Upper lobe of left lung (tissue), 6 donors: ENCODE measurements around the gene BCL7C. TPM values are rescaled to one million over a fixed set of nuclear protein-coding genes. Genes with fewer than 3 reads are reported as not detected.

Experiments used
- ATAC-seq, 2 donors: fragments of 200-7000 bp; cut with Tn5 transposase; one replicate each; pipeline ENCODE4 v1.9.1; 2022; ENCODE audit warnings: mild to moderate bottlenecking in 2 of 2, moderate library complexity in 2 of 2; ENCODE audit not compliant: low FRiP score in 2 of 2
- DNase-seq, 2 donors: peaks; one replicate each; pipeline ENCODE4 v3.0.0-alpha.2; 2019 to 2020
- H3K27ac ChIP-seq, 4 donors: fragments of 200-600 bp; sonication (generic); one replicate each; pipeline ENCODE4 v1.5.1; 2016 to 2019
- H3K27me3 ChIP-seq, 4 donors: fragments of 200-600 bp; sonication (generic); one replicate each; pipeline ENCODE4 v1.5.1; 2017 to 2019
- H3K36me3 ChIP-seq, 4 donors: fragments of 200-600 bp; sonication (generic); one replicate each; pipeline ENCODE4 v1.5.1; 2016 to 2019
- H3K4me1 ChIP-seq, 4 donors: fragments of 200-600 bp; sonication (generic); one replicate each; pipeline ENCODE4 v1.5.1; 2018 to 2019
- H3K4me3 ChIP-seq, 4 donors: fragments of 200-600 bp; sonication (generic); one replicate each; pipeline ENCODE4 v1.5.1; 2017 to 2019; ENCODE audit warnings: mild to moderate bottlenecking in 2 of 4, moderate library complexity in 1 of 4
- H3K9me3 ChIP-seq, 4 donors: fragments of 200-600 bp; sonication (generic); one replicate each; pipeline ENCODE4 v1.5.1; 2018 to 2019
- CTCF ChIP-seq, 6 experiments: fragments of 450-650 bp in 4 of 6; fragments of 200-600 bp in 2 of 6; sonication (generic) in 2 of 6; IDR thresholded peaks; one replicate each; pipeline ENCODE4 v1.5.1; 2016 to 2019; ENCODE audit warnings: antibody characterized with exemption in 6 of 6
- EP300 ChIP-seq, 4 donors: sonication (generic); formaldehyde crosslinking; IDR thresholded peaks; one replicate each; pipeline ENCODE4 v1.5.1; 2017; ENCODE audit warnings: antibody characterized with exemption in 4 of 4, control low read depth in 2 of 4
- POLR2A ChIP-seq, 4 donors: fragments of 450-650 bp; IDR thresholded peaks; one replicate each; pipeline ENCODE4 v1.5.1; 2016 to 2017; ENCODE audit warnings: antibody characterized with exemption in 4 of 4, mild to moderate bottlenecking in 2 of 4
- POLR2AphosphoS5 ChIP-seq, 2 donors: sonication (generic); formaldehyde crosslinking; IDR thresholded peaks; one replicate each; pipeline ENCODE4 v1.5.1; 2017; ENCODE audit warnings: antibody characterized with exemption in 2 of 2
- whole genome bisulfite sequencing, 2 donors: methylation state at CpG; one replicate each; pipeline ENCODE4 v1.1.5; 2017 to 2018; 5-methylcytosine and 5-hydroxymethylcytosine counted together
- total RNA-seq, 6 donors: library from RNA; depleted of rRNA in 4 of 6; stranded (reverse); fragments of >200 nt in 4 of 6; gene quantifications; one replicate each; pipeline versions ENCODE4 v1.1.0 to v1.2.1, GENCODE V29; 2016 to 2021
- donor health status: DM: no; HTN: no; CAD: no; lungs with moderate emphysema.
- donor health status: DM: no; HTN: yes; CAD: no; lungs with severe emphysema.

Gene BCL7C
- total RNA-seq, 6 donors from 2014 or later: 15.7 to 32.8 (median 28.2) TPM

DNA sequence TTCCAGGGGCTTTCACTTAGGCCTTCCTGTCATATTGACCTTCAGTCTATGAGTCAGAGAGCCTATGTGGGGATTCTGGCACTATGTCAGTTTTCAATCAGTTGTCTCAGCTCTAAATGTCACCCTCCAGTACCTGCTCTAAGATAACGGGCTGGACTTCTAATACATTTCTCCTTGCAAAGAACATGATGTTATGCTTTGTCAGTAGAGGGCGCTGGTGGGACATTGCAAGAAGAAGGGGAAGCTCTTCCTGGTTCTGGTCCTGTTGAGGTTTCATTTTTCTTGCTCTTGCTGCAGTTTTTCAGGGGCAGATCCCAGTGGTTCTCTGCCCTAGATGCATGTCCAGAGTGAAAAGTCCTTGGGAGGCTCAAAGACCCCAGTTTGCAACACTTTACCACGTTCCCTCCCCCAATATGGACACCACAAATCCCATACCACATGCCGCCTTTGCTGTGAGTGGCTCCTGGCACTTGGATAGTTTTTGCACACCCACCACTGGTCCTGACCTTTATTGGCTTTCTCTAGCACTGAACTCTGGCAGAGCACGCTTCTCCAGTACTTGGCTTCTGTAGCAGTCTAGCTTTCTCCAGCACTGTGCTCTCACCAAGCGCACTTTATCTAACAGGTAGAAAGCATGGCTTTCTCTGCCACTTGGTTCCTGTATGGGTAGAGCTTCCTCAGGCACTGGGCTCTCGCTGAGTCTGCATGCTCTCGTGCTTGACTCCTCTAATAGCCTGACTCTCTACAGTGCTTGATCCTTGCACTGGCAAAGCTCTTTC is 49.0 kb downstream of the BCL7C start:
- peak overlapping the region in 3 of 4 donors; percentile 23 to 33 (median 33) for H3K4me3 ChIP-seq
- WGBS, 2 donors: 31 to 42% methylated on average over 7 to 8 of the region's 8 CpGs
- no peaks in the 10 kb centered on the region for H3K9me3 ChIP-seq
- no peaks in the 10 kb centered on the region for H3K36me3 ChIP-seq
- H3K4me1 ChIP-seq: peaks cover 0 to 12% (median 8%) of the 10 kb centered on the region in 4 donors
- DNase-seq (peak in 1 of 2 donors; percentile 70), ATAC-seq (peak; percentile 89 to 91)
- peak overlapping the region in 2 of 4 donors; percentile 20 to 70 for H3K27ac ChIP-seq
- TF ChIP-seq EP300 (IDR thresholded peaks at IDR 0.05) (no peak), CTCF (IDR thresholded peaks at IDR 0.05) (peak; percentile 69 to 88 (median 83))
- H3K27me3 ChIP-seq: no peaks in the 10 kb centered on the region

- Histone ChIP-seq H3K4me3 (no peak overlapping the region), H3K9me3 (no peaks in the 10 kb centered on the region), H3K4me1 (peaks cover 0 to 17% (median 9%) of the 10 kb centered on the region in 4 donors), H3K36me3 (no peaks in the 10 kb centered on the region), H3K27me3 (no peaks in the 10 kb centered on the region), H3K27ac (no peak overlapping the region)
- ATAC-seq: no peak
- 84 to 89% methylated on average over 1 of the region's 1 CpG for WGBS, 2 donors
- no peak for TF ChIP-seq POLR2A (IDR thresholded peaks at IDR 0.05)
- no peak for TF ChIP-seq EP300 (IDR thresholded peaks at IDR 0.05)
- no peak for TF ChIP-seq CTCF (IDR thresholded peaks at IDR 0.05)
- no peak for TF ChIP-seq POLR2AphosphoS5 (IDR thresholded peaks at IDR 0.05)
- no peak for DNase-seq
Measured at GRCh38 chr16:30844346-30844670, 49.6 kb downstream of the BCL7C start.

DNA sequence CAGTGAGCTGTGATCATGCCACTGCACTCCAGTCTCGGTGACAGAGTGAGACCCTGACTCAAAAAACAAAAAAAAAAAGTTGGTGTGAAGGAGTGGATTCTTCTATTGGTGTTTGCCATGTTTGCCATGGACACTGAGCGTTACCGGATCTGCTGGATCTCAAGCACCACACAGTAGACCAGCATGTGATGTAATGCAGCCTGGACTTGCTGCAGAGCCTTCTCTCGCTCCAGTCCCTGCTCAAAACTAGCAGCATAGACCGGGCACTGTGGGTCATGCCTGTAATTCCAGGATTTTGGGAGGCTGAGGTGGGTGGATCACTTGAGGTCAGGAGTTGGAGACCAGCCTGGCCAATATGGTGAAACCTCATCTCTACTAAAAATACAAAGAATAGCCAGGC is 50.4 kb downstream of the BCL7C start:
- H3K4me1 ChIP-seq: peaks cover 0 to 17% (median 11%) of the 10 kb centered on the region in 4 donors
- no peak overlapping the region for H3K4me3 ChIP-seq
- DNase-seq (no peak), ATAC-seq (no peak)
- no peak overlapping the region for H3K27ac ChIP-seq
- no peaks in the 10 kb centered on the region for H3K9me3 ChIP-seq
- 89 to 95% methylated on average over 4 to 5 of the region's 5 CpGs for WGBS, 2 donors
- H3K36me3 ChIP-seq: no peaks in the 10 kb centered on the region
- TF ChIP-seq POLR2AphosphoS5 (IDR thresholded peaks at IDR 0.05) (no peak), CTCF (IDR thresholded peaks at IDR 0.05) (no peak), POLR2A (IDR thresholded peaks at IDR 0.05) (no peak)
- no peaks in the 10 kb centered on the region for H3K27me3 ChIP-seq

DNA sequence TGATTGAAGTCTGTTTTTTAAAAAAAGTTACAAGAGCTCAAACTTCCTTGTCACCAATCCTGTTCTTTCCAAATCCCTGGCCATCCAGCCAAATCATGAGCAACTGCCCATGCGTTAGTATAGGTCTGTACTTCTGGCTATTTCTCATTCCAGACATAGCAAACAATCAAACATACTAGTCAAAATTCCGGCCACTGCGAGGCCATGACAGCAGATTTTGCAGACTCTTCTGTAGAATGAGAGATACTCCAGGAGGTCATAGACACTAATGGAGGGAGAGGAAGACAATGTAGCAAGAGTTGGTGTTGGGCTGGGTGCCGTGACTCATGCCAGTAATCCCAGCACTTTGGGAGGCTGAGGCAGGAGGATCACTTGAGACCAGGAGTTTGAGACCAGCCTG is 50.9 kb downstream of the BCL7C start:
- TF ChIP-seq POLR2AphosphoS5 (IDR thresholded peaks at IDR 0.05): no peak
- TF ChIP-seq EP300 (IDR thresholded peaks at IDR 0.05): no peak
- TF ChIP-seq POLR2A (IDR thresholded peaks at IDR 0.05): no peak
- TF ChIP-seq CTCF (IDR thresholded peaks at IDR 0.05): no peak
- ATAC-seq (no peak), DNase-seq (no peak)
- Histone ChIP-seq H3K27me3 (no peaks in the 10 kb centered on the region), H3K4me3 (no peak overlapping the region), H3K36me3 (no peaks in the 10 kb centered on the region), H3K9me3 (no peaks in the 10 kb centered on the region), H3K4me1 (peaks cover 0 to 17% (median 11%) of the 10 kb centered on the region in 4 donors), H3K27ac (no peak overlapping the region)
- 88 to 89% methylated on average over 4 of the region's 4 CpGs for WGBS, 2 donors

DNA sequence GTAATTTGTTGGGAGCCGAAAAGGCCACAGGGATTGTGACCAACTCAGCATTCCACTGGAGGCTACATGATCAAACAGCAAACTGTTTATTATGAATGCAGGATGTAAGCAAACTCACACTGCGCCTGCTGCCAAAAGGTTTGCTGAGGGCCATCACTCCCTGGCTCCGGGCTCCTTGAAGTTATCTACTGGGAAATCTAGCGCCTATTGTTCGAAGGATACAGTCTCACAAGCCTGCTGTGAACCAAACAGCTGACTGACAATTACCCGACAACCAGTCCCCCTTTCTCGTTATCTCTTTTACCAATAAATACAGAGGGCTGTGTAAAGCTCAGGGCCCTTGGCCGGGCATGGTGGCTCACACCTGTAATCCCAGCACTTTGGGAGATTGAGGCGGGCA is 52.5 kb downstream of the BCL7C start:
- Histone ChIP-seq H3K27ac (no peak overlapping the region), H3K9me3 (no peaks in the 10 kb centered on the region), H3K4me1 (peaks cover 0 to 17% (median 11%) of the 10 kb centered on the region in 4 donors), H3K36me3 (no peaks in the 10 kb centered on the region), H3K4me3 (no peak overlapping the region), H3K27me3 (no peaks in the 10 kb centered on the region)
- WGBS, 2 donors: 80 to 85% methylated on average over 9 of the region's 9 CpGs
- DNase-seq (no peak), ATAC-seq (no peak)
- TF ChIP-seq CTCF (IDR thresholded peaks at IDR 0.05): no peak
- no peak for TF ChIP-seq POLR2A (IDR thresholded peaks at IDR 0.05)
- TF ChIP-seq EP300 (IDR thresholded peaks at IDR 0.05): no peak
- TF ChIP-seq POLR2AphosphoS5 (IDR thresholded peaks at IDR 0.05): no peak
